HG02588 (cell line): ENCODE results near the gene ARSG.
"Not testable (repeated sequence)": the region's sequence is repeated elsewhere in the genome, so short reads cannot be mapped to it uniquely, and the experiment has no call there.

ENCODE experiments used
- ATAC-seq: cut with Tn5 transposase; IDR thresholded peaks from one replicate; pipeline ENCODE4 v1.9.1; 2021; ENCODE audit warnings: mild to moderate bottlenecking, moderate library complexity; ENCODE audit not compliant: unreplicated experiment

Gene ARSG

DNA sequence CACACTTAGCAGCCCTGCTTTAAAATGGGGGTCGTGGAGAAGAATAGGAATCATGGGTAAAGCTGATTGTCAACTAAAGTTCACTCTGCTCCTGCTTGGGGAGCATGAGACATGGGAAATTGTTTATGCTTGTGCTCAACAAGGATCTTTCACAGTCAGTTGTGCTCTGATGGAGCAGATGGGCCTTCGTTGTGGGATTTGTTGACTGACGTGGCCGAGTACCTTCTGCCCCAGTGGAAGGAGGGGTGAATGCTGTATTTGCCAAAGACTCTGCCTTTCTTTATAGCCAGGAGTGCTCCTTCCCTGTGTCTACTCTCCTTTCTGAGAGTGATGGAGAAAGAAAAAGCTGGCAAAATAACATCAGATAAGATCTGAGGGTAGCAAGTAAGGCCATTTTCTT is 11.4 kb downstream of the ARSG start:
- ATAC-seq = no peak

DNA sequence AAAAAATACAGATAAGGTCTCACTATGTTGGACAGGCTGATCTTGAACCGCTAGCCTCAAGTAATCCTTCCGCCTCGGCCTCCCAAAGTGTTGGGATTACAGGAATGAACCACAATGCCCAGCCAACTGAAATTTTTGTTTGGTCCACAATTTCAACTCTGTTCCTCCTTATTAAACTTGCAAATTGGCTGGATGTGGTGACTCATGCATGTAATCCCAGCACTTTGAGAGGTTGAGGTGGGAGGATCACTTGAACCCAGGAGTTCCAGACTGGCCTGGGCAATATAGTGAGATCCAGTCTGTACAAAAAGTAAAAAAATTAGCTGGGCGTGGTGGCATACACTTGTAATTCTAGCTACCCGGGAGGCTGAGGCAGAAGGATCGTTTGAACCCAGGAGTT is 13.4 kb downstream of the ARSG start:
- no peak for ATAC-seq

DNA sequence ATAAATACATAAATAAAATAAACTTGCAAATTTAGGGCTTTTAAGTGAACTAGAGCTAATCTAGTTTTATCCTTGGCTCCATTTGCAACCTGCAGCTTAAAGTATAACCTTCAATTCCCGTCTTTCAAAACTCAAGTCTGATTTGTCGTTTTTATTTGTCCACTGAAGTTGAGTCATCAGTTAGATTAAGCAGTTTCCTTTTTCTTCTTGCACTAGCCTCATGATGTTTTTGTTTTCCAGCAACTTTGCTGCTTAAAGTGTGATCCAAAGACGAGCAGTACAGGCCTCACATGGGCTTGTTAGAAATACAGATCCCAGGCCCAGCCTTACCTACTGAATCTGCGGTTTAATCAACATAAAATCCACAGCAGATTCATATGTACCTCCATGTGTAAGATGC is 13.8 kb downstream of the ARSG start:
- no peak for ATAC-seq

DNA sequence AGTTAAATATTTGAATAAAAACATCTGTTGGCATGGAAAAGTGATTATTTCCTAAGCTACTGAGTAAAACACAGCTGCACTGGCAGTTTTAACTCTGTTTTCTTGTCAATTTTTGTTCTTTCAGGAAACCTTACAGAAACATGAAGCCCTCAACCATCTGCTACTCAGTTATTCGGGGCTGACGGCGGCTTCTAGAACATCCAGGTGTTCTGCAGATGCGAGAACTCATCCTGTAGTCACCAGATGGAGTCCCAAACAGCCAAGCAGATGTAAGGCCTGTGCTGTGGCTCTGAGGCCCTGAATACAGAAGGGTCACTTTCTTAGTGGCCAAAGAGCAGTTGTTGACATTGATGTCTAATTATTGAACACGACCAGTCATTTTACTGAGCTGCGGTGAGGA is 15.5 kb downstream of the ARSG start:
- ATAC-seq = no peak

DNA sequence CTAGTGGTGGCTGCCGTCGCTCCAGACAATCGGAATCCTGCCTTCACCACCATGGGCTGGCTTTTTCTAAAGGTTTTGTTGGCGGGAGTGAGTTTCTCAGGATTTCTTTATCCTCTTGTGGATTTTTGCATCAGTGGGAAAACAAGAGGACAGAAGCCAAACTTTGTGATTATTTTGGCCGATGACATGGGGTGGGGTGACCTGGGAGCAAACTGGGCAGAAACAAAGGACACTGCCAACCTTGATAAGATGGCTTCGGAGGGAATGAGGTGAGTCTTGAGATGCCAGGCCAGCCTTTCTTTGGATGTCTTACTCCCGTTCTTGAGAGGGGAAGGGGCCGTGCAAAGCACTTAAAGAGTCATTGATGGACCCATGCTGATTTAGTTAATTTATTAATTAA is 16.1 kb downstream of the ARSG start:
- ATAC-seq = no peak

DNA sequence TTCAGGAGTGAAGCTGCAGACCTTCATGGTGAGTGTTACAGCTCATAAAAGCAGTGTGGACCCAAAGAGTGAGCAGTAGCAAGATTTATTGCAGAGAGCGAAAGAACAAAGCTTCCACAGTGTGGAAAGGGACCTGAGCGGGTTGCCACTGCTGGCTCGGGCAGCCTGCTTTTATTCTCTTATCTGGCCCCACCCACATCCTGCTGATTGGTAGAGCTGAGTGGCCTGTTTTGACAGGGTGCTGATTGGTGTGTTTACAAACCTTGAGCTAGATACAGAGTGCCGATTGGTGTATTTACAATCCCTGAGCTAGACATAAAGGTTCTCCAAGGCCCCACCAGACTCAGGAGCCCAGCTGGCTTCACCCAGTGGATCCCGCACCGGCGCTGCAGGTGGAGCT is 17.2 kb downstream of the ARSG start:
- not testable (repeated sequence) for ATAC-seq

DNA sequence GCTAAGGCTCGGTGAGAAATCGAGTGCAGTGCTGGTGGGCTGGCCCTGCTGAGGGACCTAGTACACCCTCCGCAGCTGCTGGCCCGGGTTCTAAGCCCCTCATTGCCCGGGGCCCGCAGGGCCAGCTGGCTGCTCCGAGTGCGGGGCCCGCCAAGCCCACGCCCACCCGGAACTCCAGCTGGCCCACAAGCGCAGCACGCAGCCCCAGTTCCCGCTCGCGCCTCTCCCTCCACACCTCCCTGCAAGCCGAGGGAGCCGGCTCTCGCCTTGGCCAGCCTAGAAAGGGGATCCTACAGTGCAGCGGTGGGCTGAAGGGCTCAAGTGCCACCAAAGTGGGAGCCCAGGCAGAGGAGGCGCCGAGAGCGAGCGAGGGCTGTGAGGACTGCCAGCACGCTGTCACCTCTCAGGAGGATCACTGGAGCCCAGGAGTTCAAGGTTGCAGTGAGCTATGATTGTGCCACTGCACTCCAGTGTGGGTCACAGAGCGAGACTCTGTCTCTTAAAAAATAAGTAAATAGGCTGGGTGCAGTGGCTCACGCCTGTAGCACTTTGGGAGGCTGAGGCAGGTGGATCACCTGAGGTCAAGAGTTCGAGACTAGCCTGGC is 17.9 kb downstream of the ARSG start:
- ATAC-seq = not testable (repeated sequence)

DNA sequence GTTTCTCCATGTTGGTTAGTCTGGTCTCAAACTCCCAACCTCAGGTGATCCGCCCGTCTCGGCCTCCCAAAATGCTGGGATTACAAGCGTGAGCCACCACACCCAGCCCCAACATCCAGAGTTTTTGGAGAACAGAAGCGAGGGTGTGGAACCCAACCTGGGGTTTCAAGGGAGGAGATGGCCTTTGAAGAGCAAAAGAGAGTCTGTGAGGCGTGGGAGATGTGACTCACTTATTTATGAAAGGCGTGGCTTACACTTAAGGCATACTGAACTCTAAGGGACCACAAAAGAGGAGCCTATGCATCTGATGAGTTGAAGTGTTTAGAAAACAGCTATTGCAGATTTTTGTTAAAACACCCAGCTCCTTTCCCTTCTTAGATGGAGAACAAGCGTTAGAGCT is 18.9 kb downstream of the ARSG start:
- ATAC-seq = no peak

DNA sequence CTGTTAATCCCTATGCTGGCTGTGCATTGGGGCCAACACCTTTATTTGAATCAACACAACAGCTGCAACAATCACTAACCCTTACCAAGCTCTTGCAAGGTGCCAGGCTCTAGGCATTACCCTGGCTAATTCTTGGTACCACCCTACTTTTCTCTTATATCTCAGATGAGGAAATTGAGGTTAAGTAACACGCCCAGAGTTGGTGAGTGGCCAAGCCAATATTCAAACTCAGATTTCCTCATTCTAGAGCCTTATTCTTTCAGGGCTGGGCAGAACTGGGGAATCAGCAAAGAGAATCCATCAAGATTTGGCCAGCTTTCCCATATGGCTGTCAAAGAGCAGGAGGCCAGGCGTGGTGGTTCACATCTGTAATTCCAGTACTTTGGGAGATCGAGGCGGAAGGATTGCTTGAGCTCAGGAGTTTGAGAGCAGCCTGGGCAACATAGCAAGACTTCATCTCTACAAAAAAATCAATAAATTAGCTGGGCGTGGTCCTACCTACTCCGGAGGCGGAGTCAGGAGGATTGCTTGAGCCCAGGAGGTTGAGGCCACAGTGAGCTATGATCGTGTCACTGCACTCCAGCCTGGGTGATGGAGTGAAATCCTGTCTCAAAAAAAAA is 23.7 kb downstream of the ARSG start:
- ATAC-seq = no peak

DNA sequence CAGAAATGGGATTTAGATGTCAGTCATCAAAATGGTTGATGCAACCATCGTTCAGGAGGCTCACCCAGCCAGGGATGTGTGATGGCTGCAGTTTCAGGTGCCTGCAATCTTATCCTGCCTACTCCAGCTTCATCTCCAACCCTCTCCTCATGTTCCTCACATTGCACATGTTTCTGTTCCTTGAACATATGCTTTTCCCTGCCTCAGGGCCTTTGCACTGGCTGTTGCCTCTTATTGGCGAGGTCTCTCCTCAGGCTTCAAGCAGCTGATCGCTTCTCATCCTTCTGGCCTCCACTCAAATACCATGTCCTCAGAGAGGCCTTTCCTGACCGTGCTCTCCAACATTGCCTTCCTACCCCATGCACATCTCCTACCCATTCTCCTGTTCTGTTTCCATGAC is 24.6 kb downstream of the ARSG start:
- ATAC-seq = no peak

DNA sequence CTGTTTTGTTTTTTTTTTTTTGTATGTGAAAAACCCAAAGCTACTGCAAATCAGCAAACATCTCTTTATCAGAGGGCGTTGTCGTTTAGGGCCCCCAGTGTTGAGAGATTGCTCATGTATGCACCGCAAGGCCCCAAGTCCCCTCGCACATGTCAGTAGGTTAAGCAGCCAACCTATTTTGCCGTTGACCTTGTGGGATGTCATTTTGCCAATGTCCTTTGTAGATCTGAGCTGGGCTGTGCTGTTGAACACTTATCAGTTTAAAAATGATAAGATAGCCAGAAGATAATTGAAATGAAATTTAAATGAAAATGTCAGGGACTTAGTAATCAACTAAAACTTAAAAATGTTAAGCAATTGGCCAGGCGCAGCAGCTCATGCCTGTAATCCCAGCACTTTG is 26.2 kb downstream of the ARSG start:
- ATAC-seq = no peak

DNA sequence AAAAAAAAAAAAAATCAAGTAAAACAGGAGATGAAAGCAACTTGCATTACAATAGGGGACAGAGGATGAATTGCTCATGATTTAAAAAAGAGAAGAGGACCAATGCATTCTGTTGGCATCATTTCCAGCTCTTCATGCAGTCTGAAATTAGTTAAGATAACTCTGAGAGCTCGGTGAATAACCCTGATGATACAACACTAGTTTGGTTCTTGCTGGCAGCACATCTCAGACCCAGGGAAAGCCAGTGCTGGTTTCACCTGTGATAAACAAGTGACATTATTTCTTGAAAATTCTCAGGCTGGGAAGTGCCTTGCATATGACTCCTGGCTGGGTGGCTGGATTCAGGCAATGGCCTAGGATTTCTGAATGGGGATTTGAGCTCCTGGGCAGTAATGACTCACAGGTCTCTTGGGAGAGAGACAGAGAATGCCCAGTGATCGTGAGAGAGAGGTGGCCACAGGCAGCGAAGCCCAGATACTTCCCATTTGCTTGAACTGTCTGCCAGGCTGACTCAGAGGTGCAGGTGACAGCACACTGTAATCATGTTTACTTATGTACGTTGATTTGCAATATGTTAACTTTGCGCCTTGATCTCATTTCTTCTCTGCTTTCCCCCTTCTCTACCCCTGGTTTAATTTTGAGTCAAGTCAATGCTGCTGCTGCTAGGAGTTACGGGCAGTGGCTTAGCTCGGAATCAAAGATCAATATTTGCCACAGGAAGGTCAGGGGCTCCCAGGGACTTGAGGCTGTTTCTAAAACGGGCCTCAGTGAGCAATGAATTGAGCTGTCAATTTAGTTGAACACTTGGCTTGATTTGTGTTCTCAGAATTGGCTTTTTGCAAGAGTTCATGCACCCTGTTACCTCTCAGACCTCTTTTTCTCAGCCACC is 27.1 kb downstream of the ARSG start:
- ATAC-seq = no peak

DNA sequence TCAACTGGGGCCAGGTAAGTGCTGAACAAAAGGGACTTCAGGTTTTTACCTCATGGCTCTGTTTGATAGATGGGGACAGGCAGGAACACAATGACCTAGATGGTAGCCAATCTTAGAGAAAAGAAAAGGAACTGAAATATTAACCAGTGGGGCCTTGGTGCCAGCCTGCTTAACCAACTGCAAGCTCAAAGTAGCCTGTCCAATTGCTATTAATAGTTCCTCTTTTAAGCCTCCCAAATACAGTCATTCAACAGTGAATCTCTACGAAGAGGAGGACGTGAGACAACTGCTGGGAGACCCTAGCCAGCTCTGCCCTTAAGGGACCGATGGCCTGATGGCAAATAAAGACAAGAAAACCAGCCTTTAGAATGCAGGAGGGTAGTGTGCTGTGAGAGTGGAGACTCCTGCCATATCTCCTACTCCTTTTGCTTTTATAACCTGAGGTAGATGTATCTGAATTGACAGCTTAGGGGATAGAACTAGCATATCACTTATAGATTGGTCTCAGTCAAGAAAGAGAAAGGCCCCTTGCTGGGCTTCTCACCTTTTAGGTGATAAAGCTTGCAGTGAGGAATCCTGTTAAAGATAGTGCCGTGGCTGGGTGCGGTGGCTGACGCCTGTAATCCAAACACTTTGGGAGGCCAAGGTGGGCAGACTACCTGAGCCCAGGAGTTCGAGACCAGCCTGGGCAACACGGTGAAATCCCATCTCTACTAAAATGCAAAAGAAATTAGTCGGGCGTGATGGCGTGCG is 28.3 kb downstream of the ARSG start:
- no peak for ATAC-seq

DNA sequence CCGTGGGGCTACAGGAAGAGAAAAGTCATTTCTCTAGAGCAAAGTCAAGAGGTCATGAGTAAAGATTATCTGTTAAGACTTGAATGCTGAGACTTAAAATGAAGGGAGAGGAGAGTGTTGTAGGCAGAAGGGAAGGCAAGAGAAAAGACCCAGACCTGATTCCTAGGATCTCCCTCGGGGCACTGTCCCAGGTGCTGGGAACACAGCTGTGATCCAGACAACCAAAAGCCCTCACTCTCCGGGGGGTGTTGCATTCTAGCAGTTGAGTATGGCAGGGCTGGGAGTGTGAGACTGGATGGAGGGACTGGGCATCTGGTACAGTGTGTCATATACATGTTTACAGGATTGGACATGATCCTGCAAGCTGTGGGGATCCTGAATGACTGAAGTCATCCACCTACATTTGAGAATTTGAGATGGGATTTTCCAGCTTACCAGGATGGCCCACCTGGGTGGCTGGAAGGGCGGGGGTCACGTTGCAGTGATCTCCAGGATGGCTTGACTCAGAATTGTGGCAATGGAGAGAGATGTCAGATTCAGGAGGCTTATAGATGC is 29.1 kb downstream of the ARSG start:
- no peak for ATAC-seq

DNA sequence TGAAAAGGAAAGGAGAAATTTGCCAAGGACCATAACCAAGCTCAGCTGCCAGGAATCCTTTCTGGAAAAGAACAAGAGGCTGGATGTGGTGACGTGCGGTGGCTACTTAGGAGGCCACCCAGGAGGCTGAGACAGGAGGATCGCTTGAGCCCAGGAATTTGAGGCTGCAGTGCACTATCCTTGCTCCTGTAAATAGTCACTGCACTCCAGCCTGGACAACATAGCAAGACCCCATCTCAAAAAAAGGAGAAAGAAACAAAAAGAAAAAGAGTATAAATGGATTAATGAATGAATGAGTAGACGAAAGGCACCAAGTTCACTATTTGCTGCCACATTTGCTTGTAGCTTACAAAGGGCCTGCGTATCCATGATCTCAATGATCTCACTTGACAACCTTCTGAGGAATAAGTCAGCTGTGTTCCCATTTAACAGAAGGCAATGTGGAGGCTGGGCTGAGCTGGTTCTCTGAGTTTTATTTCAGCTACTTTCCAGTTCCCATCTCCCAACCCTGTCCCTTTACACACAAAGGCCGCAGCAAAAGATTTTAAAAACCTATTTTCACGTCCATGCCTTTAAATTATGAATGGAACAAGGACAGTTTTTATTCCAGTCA is 29.8 kb downstream of the ARSG start:
- no peak for ATAC-seq

DNA sequence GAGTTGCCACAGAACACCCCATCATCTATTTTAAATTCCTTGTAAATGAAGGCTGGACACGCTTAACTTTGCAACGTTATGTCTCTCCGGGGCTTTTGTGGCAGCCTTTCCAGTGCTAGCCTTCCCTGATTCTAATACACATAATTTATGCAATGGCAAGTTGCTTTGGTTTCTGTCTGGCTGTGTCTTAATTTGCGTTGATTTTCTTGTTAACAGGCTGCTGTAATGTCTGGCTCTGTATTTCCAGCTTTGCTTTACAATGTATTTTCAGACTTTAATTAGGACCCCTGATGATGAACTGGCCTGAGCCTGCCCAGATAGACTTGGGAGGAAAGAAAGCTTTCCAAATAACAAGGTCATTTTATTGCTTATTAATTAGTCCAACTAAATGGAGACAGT is 30.3 kb downstream of the ARSG start:
- ATAC-seq = no peak

DNA sequence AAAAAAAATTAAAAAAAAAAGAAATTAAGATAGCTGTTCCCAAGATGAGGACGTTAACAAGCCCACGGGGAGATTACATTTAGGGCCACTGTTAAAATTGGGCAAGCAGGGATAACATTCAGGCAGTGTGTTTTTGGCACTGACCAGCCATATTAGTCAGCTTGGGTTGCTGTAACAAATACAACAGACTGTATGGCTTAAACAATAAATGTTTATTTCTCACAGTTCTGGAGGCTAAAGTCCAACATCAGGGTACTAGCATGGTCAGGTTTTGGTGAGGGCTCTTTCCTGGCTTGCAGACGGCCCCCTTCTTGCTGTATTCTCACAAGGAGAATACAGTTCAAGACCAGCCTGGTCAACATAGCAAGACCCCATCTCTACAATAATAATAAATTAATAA is 31.3 kb downstream of the ARSG start:
- ATAC-seq = no peak

DNA sequence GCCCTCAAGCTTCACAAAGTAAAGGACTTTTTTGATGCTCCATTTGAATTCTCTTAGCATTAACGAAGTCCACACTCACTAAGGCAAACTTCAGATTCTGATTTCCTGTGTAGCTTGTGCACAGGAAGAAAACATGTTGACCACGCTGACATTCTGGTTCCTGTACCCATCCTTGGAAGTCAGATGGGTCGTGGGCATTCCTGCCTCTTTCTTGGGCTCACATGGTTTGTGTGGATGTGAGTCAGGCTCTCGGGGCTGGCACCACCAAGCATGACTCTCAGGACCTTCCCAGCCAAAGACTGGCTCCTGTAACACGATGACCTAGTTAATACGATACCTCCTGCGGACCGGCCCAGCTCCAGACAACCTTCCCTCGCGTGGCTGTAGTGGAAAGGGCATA is 32.8 kb downstream of the ARSG start:
- no peak for ATAC-seq

DNA sequence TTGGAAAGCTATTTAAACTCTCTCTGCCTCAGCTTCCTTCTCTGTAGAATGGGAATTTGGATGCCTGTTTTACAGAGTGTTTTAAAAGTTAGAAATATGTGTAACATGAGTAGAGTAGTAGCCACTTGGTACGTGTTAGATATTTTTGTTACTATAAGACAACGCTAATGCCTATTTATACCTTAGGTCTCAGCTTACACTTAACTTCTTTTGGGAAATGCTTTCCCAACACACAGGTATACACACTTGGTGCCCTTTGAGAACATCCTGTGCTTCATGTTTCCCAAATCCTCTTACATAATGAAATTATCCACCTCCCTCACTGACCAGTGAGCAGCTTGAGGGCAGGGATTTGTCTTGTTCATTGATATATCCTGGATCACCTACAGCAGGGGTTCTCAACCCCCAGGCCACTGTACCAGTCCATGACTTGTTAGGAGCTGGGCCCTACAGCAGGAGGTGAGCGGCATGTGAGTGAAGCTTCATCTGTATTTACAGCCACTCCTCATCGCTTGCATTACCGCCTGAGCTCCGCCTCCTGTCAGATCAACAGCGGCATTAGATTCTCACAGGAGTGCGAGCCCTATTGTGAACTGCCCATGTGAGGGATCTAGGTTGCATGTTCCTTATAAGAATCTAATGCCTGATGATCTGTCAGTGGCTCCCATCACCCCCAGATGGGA is 33.5 kb downstream of the ARSG start:
- no peak for ATAC-seq

DNA sequence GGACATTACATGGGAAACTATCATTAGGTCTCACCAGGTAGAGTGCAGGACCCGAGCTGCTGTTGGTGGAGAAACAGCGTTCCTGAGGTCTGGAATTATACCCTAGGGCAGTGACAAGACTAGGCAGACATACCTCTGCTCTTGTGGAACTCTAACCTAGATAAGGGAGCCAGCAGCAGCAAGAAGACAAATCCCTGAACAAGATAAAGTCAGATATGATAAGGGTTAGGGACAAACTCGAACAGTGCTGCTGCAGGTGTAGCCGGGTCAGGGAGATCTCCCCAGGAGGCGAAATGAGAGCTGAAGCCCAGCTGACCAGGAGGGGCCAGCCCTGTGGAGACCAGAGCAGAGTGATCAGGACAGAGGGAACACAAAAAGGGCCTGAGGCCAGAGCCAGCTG is 34.7 kb downstream of the ARSG start:
- ATAC-seq = no peak
